CD4-positive, alpha-beta T cell treated with Interferon alpha-2 for 1 hour (primary cell): Measurements from ENCODE around the gene PDLIM7.

Experiments
- DNase-seq, 2 donors: peaks; one replicate each; pipeline ENCODE4 v3.0.0-alpha.2; 2020 to 2022

PDLIM7 gene

GRCh38 chr5:177440990-177441780 is 56.2 kb downstream of the PDLIM7 start:
- DNase-seq = no peak

- peak; percentile 41 to 78 for DNase-seq
These were observed 57.0 kb downstream of the PDLIM7 start for GRCh38 chr5:177440211-177440989.

- DNase-seq = no peak
These were observed 57.8 kb downstream of the PDLIM7 start for GRCh38 chr5:177439518-177440053.

GRCh38 chr5:177438468-177438867 is 58.9 kb downstream of the PDLIM7 start:
- no peak for DNase-seq

- DNase-seq = no peak
These were observed 59.8 kb downstream of the PDLIM7 start for GRCh38 chr5:177437623-177438022.

GRCh38 chr5:177435847-177436536 is 61.4 kb downstream of the PDLIM7 start:
- DNase-seq = no peak

GRCh38 chr5:177434942-177435738 is 62.3 kb downstream of the PDLIM7 start:
- DNase-seq = no peak

GRCh38 chr5:177434437-177434836 is 63.0 kb downstream of the PDLIM7 start:
- peak in 1 of 2 donors; percentile 59 for DNase-seq

GRCh38 chr5:177433658-177434217 is 63.7 kb downstream of the PDLIM7 start:
- DNase-seq = no peak
